SU-DHL-6 (cell line): ENCODE data around the gene SYPL2.
"Not testable (repeated sequence)": the region's sequence is repeated elsewhere in the genome, so short reads cannot be mapped to it uniquely, and the experiment has no call there.

Experiments used
- H2AFZ ChIP-seq: fragments of 200-600 bp; sonication (generic); 2 replicates; pipeline ENCODE4 v1.6.1; 2014; ENCODE audit warnings: low read depth, mild to moderate bottlenecking, moderate library complexity, mixed read lengths, antibody characterized with exemption, low read length; ENCODE audit not compliant: severe bottlenecking
- H3F3A ChIP-seq: fragments of 200-600 bp; shearing (Covaris generic); 2 replicates; pipeline ENCODE4 v1.6.0; 2016; ENCODE audit warnings: antibody characterized with exemption, mild to moderate bottlenecking; ENCODE audit not compliant: insufficient read depth
- H3K27ac ChIP-seq: fragments of 200-600 bp; sonication (generic); 2 replicates; pipeline ENCODE4 v1.5.1; 2016; ENCODE audit warnings: low read depth, mild to moderate bottlenecking, low read length, moderate library complexity, mixed read lengths
- H3K27me3 ChIP-seq: fragments of 200-600 bp; sonication (generic), shearing (Covaris generic); 2 replicates; pipeline ENCODE4 v1.6.0; 2014; ENCODE audit warnings: mild to moderate bottlenecking, low read length
- H3K36me3 ChIP-seq: fragments of 200-600 bp; sonication (generic); 2 replicates; pipeline ENCODE4 v1.6.1; 2014; ENCODE audit warnings: mild to moderate bottlenecking, low read length, mixed read lengths
- H3K4me2 ChIP-seq: fragments of 300-600, 200-600 bp; shearing (Covaris generic), sonication (generic); 2 replicates; pipeline ENCODE4 v1.6.0; 2014; ENCODE audit warnings: low read length, low read depth, mild to moderate bottlenecking; ENCODE audit not compliant: poor library complexity, severe bottlenecking
- H3K4me3 ChIP-seq: fragments of 200-600 bp; sonication (generic); 2 replicates; pipeline ENCODE4 v1.5.1; 2014; ENCODE audit warnings: antibody characterized with exemption, low read length, mild to moderate bottlenecking, mixed read lengths; ENCODE audit not compliant: insufficient read depth, poor library complexity, severe bottlenecking
- H3K79me2 ChIP-seq: fragments of 200-600 bp; sonication (generic); 2 replicates; pipeline ENCODE4 v1.6.1; 2014; ENCODE audit warnings: mild to moderate bottlenecking, low read length, moderate library complexity; ENCODE audit not compliant: insufficient read depth
- H3K9ac ChIP-seq: fragments of 200-600 bp; sonication (generic); 2 replicates; pipeline ENCODE4 v1.7.0; 2014; ENCODE audit warnings: mild to moderate bottlenecking, low read length
- H3K9me2 ChIP-seq: fragments of 200-600 bp; sonication (generic); replicated peaks from 2 replicates; pipeline ENCODE4 v1.6.1; 2014; ENCODE audit warnings: low read length; ENCODE audit not compliant: insufficient read depth
- H3K9me3 ChIP-seq: fragments of 200-600 bp; sonication (generic); 2 replicates; pipeline ENCODE4 v1.6.1; 2014; ENCODE audit warnings: low read length, mixed read lengths; ENCODE audit not compliant: insufficient read depth
- H4K20me1 ChIP-seq: fragments of 200-600 bp; sonication (generic); 2 replicates; pipeline ENCODE4 v1.6.1; 2014; ENCODE audit warnings: low read depth, mild to moderate bottlenecking, antibody characterized with exemption, low read length, moderate library complexity, mixed read lengths
- EZH2phosphoT487 ChIP-seq: fragments of 200-600 bp; sonication (generic), shearing (Covaris generic); conservative IDR thresholded peaks from 2 replicates; pipeline ENCODE4 v1.6.1; 2018; ENCODE audit warnings: mild to moderate bottlenecking, antibody characterized with exemption, low read length, moderate library complexity, mixed read lengths
- TF ChIP-seq, protein P1 (sequence below): fragments of 200-600 bp; sonication (generic); IDR thresholded peaks from one replicate; pipeline ENCODE4 v1.5.1; 2017; ENCODE audit warnings: antibody characterized with exemption, mild to moderate bottlenecking, low read length, moderate library complexity; ENCODE audit not compliant: insufficient read depth, poor library complexity, severe bottlenecking

The SYPL2 gene

GRCh38 chr1:109441069-109441468 lies 25.3 kb upstream of the SYPL2 start:
- H3K4me2 ChIP-seq, result no peak overlapping the region
- TF ChIP-seq, protein P1, sequence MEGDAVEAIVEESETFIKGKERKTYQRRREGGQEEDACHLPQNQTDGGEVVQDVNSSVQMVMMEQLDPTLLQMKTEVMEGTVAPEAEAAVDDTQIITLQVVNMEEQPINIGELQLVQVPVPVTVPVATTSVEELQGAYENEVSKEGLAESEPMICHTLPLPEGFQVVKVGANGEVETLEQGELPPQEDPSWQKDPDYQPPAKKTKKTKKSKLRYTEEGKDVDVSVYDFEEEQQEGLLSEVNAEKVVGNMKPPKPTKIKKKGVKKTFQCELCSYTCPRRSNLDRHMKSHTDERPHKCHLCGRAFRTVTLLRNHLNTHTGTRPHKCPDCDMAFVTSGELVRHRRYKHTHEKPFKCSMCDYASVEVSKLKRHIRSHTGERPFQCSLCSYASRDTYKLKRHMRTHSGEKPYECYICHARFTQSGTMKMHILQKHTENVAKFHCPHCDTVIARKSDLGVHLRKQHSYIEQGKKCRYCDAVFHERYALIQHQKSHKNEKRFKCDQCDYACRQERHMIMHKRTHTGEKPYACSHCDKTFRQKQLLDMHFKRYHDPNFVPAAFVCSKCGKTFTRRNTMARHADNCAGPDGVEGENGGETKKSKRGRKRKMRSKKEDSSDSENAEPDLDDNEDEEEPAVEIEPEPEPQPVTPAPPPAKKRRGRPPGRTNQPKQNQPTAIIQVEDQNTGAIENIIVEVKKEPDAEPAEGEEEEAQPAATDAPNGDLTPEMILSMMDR, result no peak
- TF ChIP-seq EZH2phosphoT487, result no peak
- H3K4me3 ChIP-seq, result no peak overlapping the region

GRCh38 chr1:109443476-109443875 lies 22.9 kb upstream of the SYPL2 start:
- Histone ChIP-seq H3F3A (no peaks in the 10 kb centered on the region), H3K4me3 (no peak overlapping the region), H3K9me2 (no peaks in the 10 kb centered on the region), H3K4me2 (no peak overlapping the region), H2AFZ (no peak overlapping the region), H3K36me3 (no peaks in the 10 kb centered on the region), H3K79me2 (no peaks in the 10 kb centered on the region), H3K27me3 (no peaks in the 10 kb centered on the region), H4K20me1 (no peaks in the 10 kb centered on the region), H3K27ac (no peak overlapping the region), H3K9me3 (no peaks in the 10 kb centered on the region), H3K9ac (no peak overlapping the region)
- TF ChIP-seq EZH2phosphoT487, result no peak
- TF ChIP-seq, protein P1, result no peak

More at GRCh38 chr1:109441069-109441468, 25.3 kb upstream of the SYPL2 start:
- Histone ChIP-seq H3K79me2 (no peaks in the 10 kb centered on the region), H3K9me3 (no peaks in the 10 kb centered on the region), H3K27ac (no peak overlapping the region), H4K20me1 (no peaks in the 10 kb centered on the region), H3K9ac (no peak overlapping the region), H3F3A (no peaks in the 10 kb centered on the region), H3K36me3 (no peaks in the 10 kb centered on the region), H3K27me3 (no peaks in the 10 kb centered on the region), H2AFZ (no peak overlapping the region), H3K9me2 (no peaks in the 10 kb centered on the region)

DNA sequence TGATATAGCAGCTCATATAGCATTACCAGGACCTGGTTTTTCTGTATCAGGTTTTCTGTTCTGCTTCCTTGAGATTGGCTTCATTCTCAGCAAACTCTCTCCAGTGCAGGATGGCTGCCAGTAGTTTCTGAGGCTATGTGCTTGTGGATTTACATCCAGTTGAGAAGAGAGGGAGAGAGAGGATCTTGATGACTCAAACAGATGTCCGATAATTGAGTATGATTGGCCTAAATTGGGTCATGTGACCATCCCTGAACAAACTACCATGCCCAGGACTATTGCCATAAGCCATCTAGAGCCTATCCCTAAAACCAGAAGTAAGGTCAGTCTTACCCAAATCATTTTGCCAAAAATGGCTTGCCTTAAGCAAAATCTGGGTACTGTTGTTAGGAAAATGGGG lies 22.0 kb upstream of the SYPL2 start:
- Histone ChIP-seq H3K9me3 (no peaks in the 10 kb centered on the region), H3K27me3 (no peaks in the 10 kb centered on the region), H3K4me2 (no peak overlapping the region), H3K4me3 (no peak overlapping the region), H3K9ac (no peak overlapping the region), H3K36me3 (no peaks in the 10 kb centered on the region), H3K9me2 (no peaks in the 10 kb centered on the region), H3F3A (no peaks in the 10 kb centered on the region), H4K20me1 (no peaks in the 10 kb centered on the region), H3K27ac (no peak overlapping the region), H3K79me2 (no peaks in the 10 kb centered on the region), H2AFZ (no peak overlapping the region)
- TF ChIP-seq EZH2phosphoT487, result no peak
- TF ChIP-seq, protein P1, result no peak

DNA sequence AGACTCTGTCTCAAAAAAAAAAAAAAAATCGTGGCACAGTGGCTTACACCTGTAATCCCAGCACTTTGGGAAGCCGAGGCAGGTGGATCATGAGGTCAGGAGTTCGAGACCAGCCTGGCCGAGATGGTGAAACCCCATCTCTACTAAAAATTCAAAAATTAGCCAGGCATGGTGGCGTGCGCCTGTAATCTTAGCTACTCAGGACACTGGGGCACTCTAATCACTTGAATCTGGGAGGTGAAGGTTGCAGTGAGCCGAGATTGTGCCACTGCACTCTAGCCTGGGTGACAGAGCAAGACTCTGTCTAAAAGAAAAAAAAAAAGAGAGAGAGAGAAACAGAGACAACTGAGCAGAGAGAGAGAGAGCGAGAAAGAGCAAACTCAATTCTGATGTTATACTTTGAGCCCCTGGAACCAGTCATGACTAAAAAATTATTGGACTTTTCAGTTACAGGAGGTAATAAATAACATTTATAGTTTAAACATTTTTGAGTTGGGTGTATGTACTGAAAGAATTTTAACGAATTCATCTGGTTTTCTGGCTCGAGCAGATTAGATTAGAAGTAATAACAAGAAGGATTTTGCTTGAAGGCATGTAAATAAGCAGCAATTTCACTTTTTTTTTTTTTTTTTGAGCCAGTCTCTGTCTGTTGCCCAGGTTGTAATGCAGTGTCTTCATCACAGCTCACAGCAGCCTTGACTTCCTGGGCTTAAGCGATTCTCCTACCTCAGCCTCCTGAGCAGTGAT lies 20.2 kb upstream of the SYPL2 start:
- not testable (repeated sequence) for H3K36me3 ChIP-seq, H3K9me2 ChIP-seq, H3K9me3 ChIP-seq, H2AFZ ChIP-seq, H4K20me1 ChIP-seq, H3F3A ChIP-seq, H3K27ac ChIP-seq, H3K4me3 ChIP-seq, H3K79me2 ChIP-seq, H3K4me2 ChIP-seq, H3K9ac ChIP-seq, H3K27me3 ChIP-seq
